HepG2 (cell line): Measurements from ENCODE around the gene ZNF33B. TPM values are rescaled to one million over a fixed set of nuclear protein-coding genes. Genes with fewer than 3 reads are reported as not detected.

Experiments
- ATAC-seq: fragments of 200-7000 bp; cut with Tn5 transposase; 3 replicates; pipeline ENCODE4 v1.9.1; 2020; ENCODE audit warnings: mild to moderate bottlenecking, moderate library complexity
- BruUV-seq: library from RNA; stranded (reverse); fragments of 400-500 nt; replicated peaks from 2 replicates; lab custom pipeline; 2021; lab: Mats Ljungman, UMichigan
- CTCF ChIA-PET: fragments of 300-600 bp; formaldehyde crosslinking; extraction: SDS; loops from one replicate; lab custom pipeline; 2021; ENCODE audit warnings: low total read pairs, inconsistent platforms, low intra/inter-chr PET ratio; lab: Yijun Ruan, JAX
- POLR2A ChIA-PET: fragments of 350-600 bp; sonication (Branson Sonifier 250); formaldehyde crosslinking; loops from one replicate; lab custom pipeline; 2020; ENCODE audit warnings: antibody characterized with exemption, inconsistent platforms; lab: Yijun Ruan, JAX
- DNase-seq: peaks from one replicate; pipeline ENCODE4 v3.0.0-alpha.2; 2015; ENCODE audit warnings: low spot score
- FAIRE-seq: peaks from 3 replicates; lab custom pipeline; 2011; peaks lifted over from hg19 to GRCh38; lab: Jason Lieb, UNC
- H2AFZ ChIP-seq: one replicate; pipeline ENCODE4 v1.6.1; 2011; ENCODE audit warnings: low read length, inconsistent platforms
- H3K27ac ChIP-seq: fragments of 300-600 bp; 3 replicates; pipeline ENCODE4 v1.8.0; 2011; ENCODE audit warnings: mixed run types, mild to moderate bottlenecking, mixed read lengths, low read length, inconsistent platforms; ENCODE audit not compliant: insufficient read depth; ENCODE audit errors: extremely low read length
- H3K27me3 ChIP-seq, 2 experiments: fragments of 200-600 bp in 1 of 2; 2 replicates in 1 of 2; 3 replicates in 1 of 2; pipeline versions ENCODE4 v1.6.0 to v1.8.0; 2011; ENCODE audit warnings: low read length in 2 of 2, mild to moderate bottlenecking in 2 of 2, moderate library complexity in 2 of 2, inconsistent platforms in 1 of 2; ENCODE audit not compliant: insufficient read depth in 2 of 2, control insufficient read depth in 1 of 2
- H3K36me3 ChIP-seq, 2 experiments: fragments of 200-600 bp in 1 of 2; replicated peaks in 1 of 2; 2 replicates in 1 of 2; 3 replicates in 1 of 2; pipeline versions ENCODE4 v1.5.1 to v1.8.0; 2011; ENCODE audit warnings: low read length in 2 of 2, inconsistent platforms in 1 of 2; ENCODE audit not compliant: insufficient read depth in 2 of 2, control insufficient read depth in 1 of 2
- H3K4me1 ChIP-seq: 2 replicates; pipeline ENCODE4 v1.5.1; 2012; ENCODE audit warnings: low read length, inconsistent platforms; ENCODE audit not compliant: insufficient read depth
- H3K4me2 ChIP-seq: 2 replicates; pipeline ENCODE4 v1.6.0; 2011; ENCODE audit warnings: low read depth, low read length, inconsistent platforms
- H3K4me3 ChIP-seq, 3 experiments: fragments of 200-600 bp in 1 of 3; sonication (generic), shearing (Covaris generic) in 1 of 3; replicated peaks in 1 of 3; 2 replicates each; pipeline ENCODE4 v1.5.1; 2011 to 2016; ENCODE audit warnings: low read length in 3 of 3, inconsistent platforms in 2 of 3, low read depth in 2 of 3, mild to moderate bottlenecking in 2 of 3, control low read depth in 1 of 3, mixed read lengths in 1 of 3; ENCODE audit not compliant: insufficient read depth in 1 of 3
- H3K79me2 ChIP-seq: one replicate; pipeline ENCODE4 v1.6.1; 2011; ENCODE audit warnings: low read length, inconsistent platforms; ENCODE audit not compliant: insufficient read depth
- H3K9ac ChIP-seq: 2 replicates; pipeline ENCODE4 v1.6.0; 2011; ENCODE audit warnings: mild to moderate bottlenecking, low read depth, low read length, inconsistent platforms; ENCODE audit not compliant: insufficient read depth
- H3K9me3 ChIP-seq: 2 replicates; pipeline ENCODE4 v1.5.1; 2012; ENCODE audit warnings: mild to moderate bottlenecking, low read length
- H4K20me1 ChIP-seq: 2 replicates; pipeline ENCODE4 v1.6.0; 2011; ENCODE audit warnings: inconsistent platforms, mild to moderate bottlenecking, low read length, moderate library complexity; ENCODE audit not compliant: insufficient read depth
- MAFK ChIP-seq, 2 experiments: IDR thresholded peaks in 1 of 2; conservative IDR thresholded peaks in 1 of 2; 2 replicates each; pipeline ENCODE4 v1.6.1; 2011; ENCODE audit warnings: improper control_type of control experiment in 2 of 2, low read length in 2 of 2
- NFATC3 ChIP-seq: sonication (generic); formaldehyde crosslinking; IDR thresholded peaks from 2 replicates; pipeline ENCODE4 v1.5.1; 2020; ENCODE audit warnings: mild to moderate bottlenecking, missing genetic modification reagents
- SP5 ChIP-seq: IDR thresholded peaks from 2 replicates; pipeline ENCODE4 v1.6.1; 2016; ENCODE audit warnings: low read depth, borderline replicate concordance
- ZMYM2 ChIP-seq: sonication (generic); formaldehyde crosslinking; IDR thresholded peaks from 2 replicates; pipeline ENCODE4 v1.8.0; 2022; ENCODE audit warnings: mild to moderate bottlenecking, missing genetic modification reagents
- ZNF616 ChIP-seq: sonication (generic); formaldehyde crosslinking; IDR thresholded peaks from 2 replicates; pipeline ENCODE4 v1.5.0; 2020; ENCODE audit warnings: low read depth, mild to moderate bottlenecking, missing genetic modification reagents
- ZNF737 ChIP-seq: sonication (generic); formaldehyde crosslinking; IDR thresholded peaks from 2 replicates; pipeline ENCODE4 v1.5.0; 2020; ENCODE audit warnings: missing genetic modification reagents, mild to moderate bottlenecking, borderline replicate concordance
- ZNF768 ChIP-seq: sonication (generic); formaldehyde crosslinking; IDR thresholded peaks from 2 replicates; pipeline ENCODE4 v1.4.0; 2020; ENCODE audit warnings: missing genetic modification reagents
- WGBS: methylation state at CpG from one replicate; pipeline ENCODE4 v1.1.6; 2017; ENCODE audit warnings: low lambda C conversion rate; 5-methylcytosine and 5-hydroxymethylcytosine counted together
- in situ Hi-C: cut with HindIII; loops from 2 replicates; pipeline ENCODE4 v1.10.0; 2017; ENCODE audit warnings: low pct_unique_long_range_greater_than_20kb; ENCODE audit not compliant: extremely low pct_ligation_motif_present
- intact Hi-C: fragments of 100-400 bp; cut with micrococcal nuclease; formaldehyde crosslinking; loops from one replicate; pipeline ENCODE4 v1.10.0; 2022; ENCODE audit not compliant: unreplicated experiment
- polyA plus RNA-seq, 8 experiments: library from polyadenylated mRNA; depleted of rRNA in 3 of 8; stranded (reverse) in 7 of 8; unstranded in 1 of 8; fragments of >200 nt; fragmentation: Illumina TruSeq in 4 of 8; extraction: Trizol in 4 of 8; gene quantifications; 2 replicates each; pipeline versions ENCODE4 v1.2.1 to v1.2.3, GENCODE V29; 2011 to 2016; ENCODE audit warnings: low read depth in 4 of 8, missing spikeins in 1 of 8, mixed read lengths in 1 of 8; ENCODE audit not compliant: insufficient read depth in 1 of 8
- total RNA-seq, 5 experiments: library from RNA; depleted of rRNA; stranded (reverse); fragments of >200 nt; fragmentation: Illumina TruSeq; extraction: Trizol; gene quantifications; 2 replicates each; pipeline ENCODE4 v1.2.3, GENCODE V29; 2016; ENCODE audit warnings: low read depth in 1 of 5
- TF ChIP-seq, protein P1 (sequence below): sonication (generic); formaldehyde crosslinking; IDR thresholded peaks from 2 replicates; pipeline ENCODE4 v1.4.0; 2020; ENCODE audit warnings: missing genetic modification reagents, borderline replicate concordance
- TF ChIP-seq, protein P2 (sequence below): IDR thresholded peaks from 2 replicates; pipeline ENCODE4 v1.6.1; 2012; ENCODE audit warnings: low read length, improper control_type of control experiment

The ZNF33B gene
- total and polyA plus RNA-seq, 2 of the 13 experiments (the other 11 are each of a cell fraction or from before 2014, with no cell fraction given): 18.4 to 23.5 TPM

DNA sequence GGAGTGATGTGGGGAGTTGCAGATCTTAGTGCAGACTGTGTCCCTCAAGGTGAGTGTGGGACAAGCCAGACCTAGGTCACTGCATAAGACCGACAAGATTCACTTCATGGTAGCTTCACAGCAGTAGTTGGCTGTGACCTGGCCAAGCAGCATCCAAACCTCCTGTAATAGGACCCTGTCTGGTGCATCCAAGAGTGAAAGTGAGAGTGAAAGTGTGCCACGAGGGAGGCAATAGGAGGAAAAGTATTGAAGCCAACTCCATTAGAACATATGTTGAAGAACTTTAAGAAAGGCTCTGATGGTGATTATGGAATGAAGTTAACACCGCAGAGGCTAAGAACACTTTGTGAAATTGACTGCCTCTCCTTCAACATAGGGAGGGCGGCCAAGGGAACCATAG, 7.8 kb upstream of the ZNF33B start:
- Histone ChIP-seq H4K20me1 (no peaks in the 10 kb centered on the region), H3K9ac (no peak overlapping the region), H3K4me1 (peaks cover 25% of the 10 kb centered on the region), H3K27me3 (peaks cover 3 to 5% of the 10 kb centered on the region in 2 experiments; a peak in 2 of 5 replicates), H2AFZ (no peak overlapping the region), H3K4me3 (no peak overlapping the region), H3K4me2 (no peak overlapping the region), H3K27ac (no peak overlapping the region), H3K79me2 (no peaks in the 10 kb centered on the region), H3K9me3 (no peaks in the 10 kb centered on the region), H3K36me3 (no peaks in the 10 kb centered on the region)
- FAIRE-seq (no peak), DNase-seq (no peak), ATAC-seq (no peak)
- intact Hi-C loops: no loop called here
- in situ Hi-C loops: no loop called here
- WGBS: 69% methylated on average over 4 of the region's 4 CpGs
- ChIA-PET CTCF (no interaction called here), POLR2A (no interaction called here)
- no TSS peak for BruUV-seq
- TF ChIP-seq, protein P1, sequence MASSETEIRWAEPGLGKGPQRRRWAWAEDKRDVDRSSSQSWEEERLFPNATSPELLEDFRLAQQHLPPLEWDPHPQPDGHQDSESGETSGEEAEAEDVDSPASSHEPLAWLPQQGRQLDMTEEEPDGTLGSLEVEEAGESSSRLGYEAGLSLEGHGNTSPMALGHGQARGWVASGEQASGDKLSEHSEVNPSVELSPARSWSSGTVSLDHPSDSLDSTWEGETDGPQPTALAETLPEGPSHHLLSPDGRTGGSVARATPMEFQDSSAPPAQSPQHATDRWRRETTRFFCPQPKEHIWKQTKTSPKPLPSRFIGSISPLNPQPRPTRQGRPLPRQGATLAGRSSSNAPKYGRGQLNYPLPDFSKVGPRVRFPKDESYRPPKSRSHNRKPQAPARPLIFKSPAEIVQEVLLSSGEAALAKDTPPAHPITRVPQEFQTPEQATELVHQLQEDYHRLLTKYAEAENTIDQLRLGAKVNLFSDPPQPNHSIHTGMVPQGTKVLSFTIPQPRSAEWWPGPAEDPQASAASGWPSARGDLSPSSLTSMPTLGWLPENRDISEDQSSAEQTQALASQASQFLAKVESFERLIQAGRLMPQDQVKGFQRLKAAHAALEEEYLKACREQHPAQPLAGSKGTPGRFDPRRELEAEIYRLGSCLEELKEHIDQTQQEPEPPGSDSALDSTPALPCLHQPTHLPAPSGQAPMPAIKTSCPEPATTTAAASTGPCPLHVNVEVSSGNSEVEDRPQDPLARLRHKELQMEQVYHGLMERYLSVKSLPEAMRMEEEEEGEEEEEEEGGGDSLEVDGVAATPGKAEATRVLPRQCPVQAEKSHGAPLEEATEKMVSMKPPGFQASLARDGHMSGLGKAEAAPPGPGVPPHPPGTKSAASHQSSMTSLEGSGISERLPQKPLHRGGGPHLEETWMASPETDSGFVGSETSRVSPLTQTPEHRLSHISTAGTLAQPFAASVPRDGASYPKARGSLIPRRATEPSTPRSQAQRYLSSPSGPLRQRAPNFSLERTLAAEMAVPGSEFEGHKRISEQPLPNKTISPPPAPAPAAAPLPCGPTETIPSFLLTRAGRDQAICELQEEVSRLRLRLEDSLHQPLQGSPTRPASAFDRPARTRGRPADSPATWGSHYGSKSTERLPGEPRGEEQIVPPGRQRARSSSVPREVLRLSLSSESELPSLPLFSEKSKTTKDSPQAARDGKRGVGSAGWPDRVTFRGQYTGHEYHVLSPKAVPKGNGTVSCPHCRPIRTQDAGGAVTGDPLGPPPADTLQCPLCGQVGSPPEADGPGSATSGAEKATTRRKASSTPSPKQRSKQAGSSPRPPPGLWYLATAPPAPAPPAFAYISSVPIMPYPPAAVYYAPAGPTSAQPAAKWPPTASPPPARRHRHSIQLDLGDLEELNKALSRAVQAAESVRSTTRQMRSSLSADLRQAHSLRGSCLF: no peak
- no peak for TF ChIP-seq ZNF768 (CRISPR knock-in tag)
- TF ChIP-seq SP5: no peak
- no peak for TF ChIP-seq ZNF616
- TF ChIP-seq, protein P2, sequence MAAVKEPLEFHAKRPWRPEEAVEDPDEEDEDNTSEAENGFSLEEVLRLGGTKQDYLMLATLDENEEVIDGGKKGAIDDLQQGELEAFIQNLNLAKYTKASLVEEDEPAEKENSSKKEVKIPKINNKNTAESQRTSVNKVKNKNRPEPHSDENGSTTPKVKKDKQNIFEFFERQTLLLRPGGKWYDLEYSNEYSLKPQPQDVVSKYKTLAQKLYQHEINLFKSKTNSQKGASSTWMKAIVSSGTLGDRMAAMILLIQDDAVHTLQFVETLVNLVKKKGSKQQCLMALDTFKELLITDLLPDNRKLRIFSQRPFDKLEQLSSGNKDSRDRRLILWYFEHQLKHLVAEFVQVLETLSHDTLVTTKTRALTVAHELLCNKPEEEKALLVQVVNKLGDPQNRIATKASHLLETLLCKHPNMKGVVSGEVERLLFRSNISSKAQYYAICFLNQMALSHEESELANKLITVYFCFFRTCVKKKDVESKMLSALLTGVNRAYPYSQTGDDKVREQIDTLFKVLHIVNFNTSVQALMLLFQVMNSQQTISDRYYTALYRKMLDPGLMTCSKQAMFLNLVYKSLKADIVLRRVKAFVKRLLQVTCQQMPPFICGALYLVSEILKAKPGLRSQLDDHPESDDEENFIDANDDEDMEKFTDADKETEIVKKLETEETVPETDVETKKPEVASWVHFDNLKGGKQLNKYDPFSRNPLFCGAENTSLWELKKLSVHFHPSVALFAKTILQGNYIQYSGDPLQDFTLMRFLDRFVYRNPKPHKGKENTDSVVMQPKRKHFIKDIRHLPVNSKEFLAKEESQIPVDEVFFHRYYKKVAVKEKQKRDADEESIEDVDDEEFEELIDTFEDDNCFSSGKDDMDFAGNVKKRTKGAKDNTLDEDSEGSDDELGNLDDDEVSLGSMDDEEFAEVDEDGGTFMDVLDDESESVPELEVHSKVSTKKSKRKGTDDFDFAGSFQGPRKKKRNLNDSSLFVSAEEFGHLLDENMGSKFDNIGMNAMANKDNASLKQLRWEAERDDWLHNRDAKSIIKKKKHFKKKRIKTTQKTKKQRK: no peak
- no peak for TF ChIP-seq NFATC3
- TF ChIP-seq MAFK (conservative IDR thresholded peaks at IDR 0.05 in 1 of 2, IDR thresholded peaks at IDR 0.05 in 1 of 2; ENCODE audit: low read length in 2 of 2): no peak
- TF ChIP-seq ZMYM2: no peak
- no peak for TF ChIP-seq ZNF737 (CRISPR knock-in tag)
